Activated CD4-positive, alpha-beta T cell treated with anti-CD3 and anti-CD28 coated beads for 36 hours (primary cell): ENCODE results near the gene CCDC92. TPM values are rescaled to one million over a fixed set of nuclear protein-coding genes. Genes with fewer than 3 reads are reported as not detected.

ENCODE experiments used
- ATAC-seq: fragments of 200-7000 bp; cut with Tn5 transposase; one replicate; pipeline ENCODE4 v1.10.0; 2021; ENCODE audit warnings: mild to moderate bottlenecking, moderate library complexity
- CTCF ChIA-PET: fragments of 350-600 bp; sonication (Branson Sonifier 250); formaldehyde crosslinking; loops from one replicate; lab custom pipeline; 2021; ENCODE audit warnings: antibody characterized with exemption; lab: Charles Lee
- POLR2A ChIA-PET: fragments of 350-600 bp; sonication (Branson Sonifier 250); formaldehyde crosslinking; loops from one replicate; lab custom pipeline; 2021; ENCODE audit warnings: antibody characterized with exemption, inconsistent platforms; lab: Charles Lee
- DNase-seq: peaks from one replicate; pipeline ENCODE4 v3.0.0-alpha.2; 2020
- H3K27ac Mint-ChIP-seq: one replicate; pipeline ENCODE4 v1.8.0; 2021; ENCODE audit warnings: mixed read lengths
- H3K27me3 Mint-ChIP-seq: one replicate; pipeline ENCODE4 v1.8.0; 2021; ENCODE audit warnings: mixed read lengths
- H3K36me3 Mint-ChIP-seq: one replicate; pipeline ENCODE4 v1.8.0; 2021; ENCODE audit warnings: low read depth, mixed read lengths
- H3K4me1 Mint-ChIP-seq: one replicate; pipeline ENCODE4 v1.8.0; 2021; ENCODE audit warnings: mixed read lengths
- H3K4me3 Mint-ChIP-seq: one replicate; pipeline ENCODE4 v1.8.0; 2021; ENCODE audit warnings: mild to moderate bottlenecking, moderate library complexity, mixed read lengths
- H3K9me3 Mint-ChIP-seq: one replicate; pipeline ENCODE4 v1.8.0; 2021; ENCODE audit warnings: low read depth, mixed read lengths
- intact Hi-C, 2 experiments: fragments of 100-400 bp; cut with DNase I in 1 of 2; cut with micrococcal nuclease in 1 of 2; formaldehyde crosslinking; loops; one replicate each; pipeline versions ENCODE4 v1.14.2 to v1.15.1; 2022 to 2024; cut with DNase I, micrococcal nuclease
- total RNA-seq, 2 experiments: library from RNA; stranded (reverse); gene quantifications; one replicate each; pipeline ENCODE4 v1.2.3, GENCODE V29; 2021

The CCDC92 gene
- total RNA-seq, 2 experiments from 2014 or later = 8.7 to 11.0 TPM

- no peak overlapping the region for H3K4me3 Mint-ChIP-seq
Measured at GRCh38 chr12:123892853-123893252, 79.8 kb downstream of the CCDC92 start.

GRCh38 chr12:123892180-123892559 lies 80.5 kb downstream of the CCDC92 start:
- POLR2A ChIA-PET = no interaction called here
- H3K27me3 Mint-ChIP-seq = no peaks in the 10 kb centered on the region
- CTCF ChIA-PET = interaction anchor here (1.2 to 1.5 kb wide), 2 partner anchors 13 kb away, joined by 3 read pairs; no protein-coding TSS in a partner anchor

More at GRCh38 chr12:123892853-123893252, 79.8 kb downstream of the CCDC92 start:
- DNase-seq = no peak
- Mint-ChIP-seq H3K36me3 (no peaks in the 10 kb centered on the region), H3K4me1 (no peaks in the 10 kb centered on the region), H3K9me3 (no peaks in the 10 kb centered on the region), H3K27me3 (no peaks in the 10 kb centered on the region), H3K27ac (no peak overlapping the region)
- ChIA-PET POLR2A (no interaction called here), CTCF (interaction anchor here (0.6 to 1.5 kb wide), 2 partner anchors 12 to 13 kb away, joined by 3 read pairs; no protein-coding TSS in a partner anchor)
- intact Hi-C loops = no loop called here
- no peak for ATAC-seq

GRCh38 chr12:123891516-123892179 lies 81.0 kb downstream of the CCDC92 start:
- no peaks in the 10 kb centered on the region for H3K9me3 Mint-ChIP-seq
- ChIA-PET CTCF (interaction anchor here (1.2 kb wide), 1 partner anchor 13 kb away, joined by 3 read pairs; no protein-coding TSS in a partner anchor), POLR2A (no interaction called here)
- H3K4me3 Mint-ChIP-seq = no peak overlapping the region
- H3K27ac Mint-ChIP-seq = no peak overlapping the region
- DNase-seq = no peak
- H3K27me3 Mint-ChIP-seq = peaks cover 2% of the 10 kb centered on the region
- H3K36me3 Mint-ChIP-seq = no peaks in the 10 kb centered on the region
- intact Hi-C loops = no loop called here
- no peaks in the 10 kb centered on the region for H3K4me1 Mint-ChIP-seq
- ATAC-seq = no peak

More at GRCh38 chr12:123892180-123892559, 80.5 kb downstream of the CCDC92 start:
- no peak for ATAC-seq
- Mint-ChIP-seq H3K9me3 (no peaks in the 10 kb centered on the region), H3K4me1 (no peaks in the 10 kb centered on the region), H3K36me3 (no peaks in the 10 kb centered on the region), H3K4me3 (no peak overlapping the region), H3K27ac (no peak overlapping the region)
- DNase-seq = no peak
- intact Hi-C loops = no loop called here

- POLR2A ChIA-PET = no interaction called here
- no peak overlapping the region for H3K27ac Mint-ChIP-seq
- no peaks in the 10 kb centered on the region for H3K9me3 Mint-ChIP-seq
- H3K4me3 Mint-ChIP-seq = no peak overlapping the region
- DNase-seq (no peak), ATAC-seq (no peak)
- H3K36me3 Mint-ChIP-seq = no peaks in the 10 kb centered on the region
- CTCF ChIA-PET = interaction anchor here (1.2 kb wide), 1 partner anchor 14 kb away, joined by 3 read pairs; no protein-coding TSS in a partner anchor
- peaks cover 6% of the 10 kb centered on the region for H3K27me3 Mint-ChIP-seq
- intact Hi-C loops = no loop called here
- H3K4me1 Mint-ChIP-seq = no peaks in the 10 kb centered on the region
Measured at GRCh38 chr12:123891011-123891410, 81.6 kb downstream of the CCDC92 start.

- DNase-seq (no peak), ATAC-seq (no peak)
- intact Hi-C loops = no loop called here
- POLR2A ChIA-PET = no interaction called here
- Mint-ChIP-seq H3K27ac (no peak overlapping the region), H3K36me3 (no peaks in the 10 kb centered on the region), H3K4me3 (no peak overlapping the region), H3K27me3 (peaks cover 6% of the 10 kb centered on the region), H3K4me1 (no peaks in the 10 kb centered on the region), H3K9me3 (no peaks in the 10 kb centered on the region)
- CTCF ChIA-PET = interaction anchor here (0.9 kb wide), 1 partner anchor 17 kb away, joined by 3 read pairs; no protein-coding TSS in a partner anchor
Measured at GRCh38 chr12:123890536-123890902, 82.1 kb downstream of the CCDC92 start.

GRCh38 chr12:123889848-123890535 lies 82.6 kb downstream of the CCDC92 start:
- Mint-ChIP-seq H3K36me3 (no peaks in the 10 kb centered on the region), H3K9me3 (no peaks in the 10 kb centered on the region), H3K4me1 (no peaks in the 10 kb centered on the region), H3K27ac (no peak overlapping the region), H3K27me3 (peaks cover 6% of the 10 kb centered on the region), H3K4me3 (no peak overlapping the region)
- CTCF ChIA-PET = interaction anchor here (0.9 kb wide), 1 partner anchor 16 kb away, joined by 3 read pairs; no protein-coding TSS in a partner anchor
- POLR2A ChIA-PET = no interaction called here
- DNase-seq (no peak), ATAC-seq (no peak)
- intact Hi-C loops = no loop called here

GRCh38 chr12:123888989-123889388 lies 83.6 kb downstream of the CCDC92 start:
- CTCF ChIA-PET = no interaction called here

GRCh38 chr12:123886931-123887582 lies 85.6 kb downstream of the CCDC92 start:
- POLR2A ChIA-PET = no interaction called here
- H3K36me3 Mint-ChIP-seq = no peaks in the 10 kb centered on the region

More at GRCh38 chr12:123888989-123889388, 83.6 kb downstream of the CCDC92 start:
- no peaks in the 10 kb centered on the region for H3K9me3 Mint-ChIP-seq
- no peaks in the 10 kb centered on the region for H3K4me1 Mint-ChIP-seq
- H3K4me3 Mint-ChIP-seq = no peak overlapping the region
- POLR2A ChIA-PET = interaction anchor here (0.6 kb wide), 1 partner anchor 227 kb away, joined by 3 read pairs; no protein-coding TSS in a partner anchor
- DNase-seq = no peak
- no peak for ATAC-seq
- H3K27me3 Mint-ChIP-seq = peaks cover 6% of the 10 kb centered on the region
- H3K36me3 Mint-ChIP-seq = no peaks in the 10 kb centered on the region
- H3K27ac Mint-ChIP-seq = no peak overlapping the region
- intact Hi-C loops = no loop called here

GRCh38 chr12:123886258-123886657 lies 86.4 kb downstream of the CCDC92 start:
- Mint-ChIP-seq H3K36me3 (no peaks in the 10 kb centered on the region), H3K27ac (no peak overlapping the region), H3K9me3 (no peaks in the 10 kb centered on the region), H3K4me1 (no peaks in the 10 kb centered on the region), H3K4me3 (no peak overlapping the region), H3K27me3 (peaks cover 6% of the 10 kb centered on the region)
- DNase-seq (no peak), ATAC-seq (no peak)
- intact Hi-C loops = no loop called here
- CTCF ChIA-PET = no interaction called here
- POLR2A ChIA-PET = no interaction called here

More at GRCh38 chr12:123886931-123887582, 85.6 kb downstream of the CCDC92 start:
- H3K9me3 Mint-ChIP-seq = no peaks in the 10 kb centered on the region
- no peaks in the 10 kb centered on the region for H3K4me1 Mint-ChIP-seq
- H3K27me3 Mint-ChIP-seq = peaks cover 6% of the 10 kb centered on the region
- CTCF ChIA-PET = interaction anchor here (0.7 kb wide), 1 partner anchor 58 kb away, joined by 3 read pairs; no protein-coding TSS in a partner anchor
- intact Hi-C loops = no loop called here
- no peak overlapping the region for H3K27ac Mint-ChIP-seq
- H3K4me3 Mint-ChIP-seq = no peak overlapping the region
- DNase-seq = no peak
- ATAC-seq = no peak
